Fibroblast of lung (primary cell): ENCODE measurements around the gene CDH6. TPM values are rescaled to one million over a fixed set of nuclear protein-coding genes. Genes with fewer than 3 reads are reported as not detected.
"Not testable (repeated sequence)": the region's sequence is repeated elsewhere in the genome, so short reads cannot be mapped to it uniquely, and the experiment has no call there.

Experiments used
- DNase-seq, 2 donors: peaks; one replicate each; pipeline versions ENCODE4 v3.0.0 to v3.0.0-alpha.2; 2010; ENCODE audit warnings: low read depth in 2 of 2
- H2AFZ ChIP-seq: 2 replicates; pipeline ENCODE4 v1.5.1; 2012; ENCODE audit warnings: low read length, control low read depth, inconsistent platforms
- H3K27ac ChIP-seq: 2 replicates; pipeline ENCODE4 v1.5.1; 2011; ENCODE audit warnings: low read length, control low read depth; ENCODE audit not compliant: insufficient read depth
- H3K27me3 ChIP-seq: 2 replicates; pipeline ENCODE4 v1.5.1; 2011; ENCODE audit warnings: mild to moderate bottlenecking, low read length; ENCODE audit not compliant: control insufficient read depth, insufficient read depth
- H3K36me3 ChIP-seq: 2 replicates; pipeline ENCODE4 v1.5.1; 2011; ENCODE audit warnings: low read length; ENCODE audit not compliant: control insufficient read depth, insufficient read depth
- H3K4me1 ChIP-seq: 2 replicates; pipeline ENCODE4 v1.5.1; 2011; ENCODE audit warnings: low read length; ENCODE audit not compliant: control insufficient read depth, insufficient read depth; ENCODE audit errors: extremely low read depth
- H3K4me2 ChIP-seq: 2 replicates; pipeline ENCODE4 v1.5.1; 2011; ENCODE audit warnings: low read length, control low read depth; ENCODE audit not compliant: insufficient read depth; ENCODE audit errors: extremely low read depth
- H3K4me3 ChIP-seq, 4 experiments: fragments of 200-600 bp in 1 of 4; sonication (generic) in 1 of 4; replicated peaks in 1 of 4; 2 replicates each; pipeline ENCODE4 v1.5.1; 2011 to 2016; ENCODE audit warnings: low read length in 4 of 4, low read depth in 3 of 4, mild to moderate bottlenecking in 3 of 4, control low read depth in 2 of 4, inconsistent platforms in 1 of 4, mixed read lengths in 1 of 4; ENCODE audit not compliant: insufficient read depth in 1 of 4; ENCODE audit errors: control extremely low read depth in 1 of 4
- H3K79me2 ChIP-seq: 2 replicates; pipeline ENCODE4 v1.5.1; 2012; ENCODE audit warnings: mild to moderate bottlenecking, low read length, inconsistent platforms; ENCODE audit not compliant: control insufficient read depth, insufficient read depth
- H3K9ac ChIP-seq: 2 replicates; pipeline ENCODE4 v1.5.1; 2011; ENCODE audit warnings: mild to moderate bottlenecking, low read length, control low read depth; ENCODE audit not compliant: insufficient read depth
- H3K9me3 ChIP-seq: 2 replicates; pipeline ENCODE4 v1.5.1; 2012; ENCODE audit warnings: low read depth, low read length; ENCODE audit not compliant: control insufficient read depth, insufficient read depth
- H4K20me1 ChIP-seq: 2 replicates; pipeline ENCODE4 v1.5.1; 2011; ENCODE audit warnings: low read length; ENCODE audit not compliant: control insufficient read depth, insufficient read depth; ENCODE audit errors: extremely low read depth
- CTCF ChIP-seq, 2 donors: IDR thresholded peaks in 1 of 2; conservative IDR thresholded peaks in 1 of 2; 1 replicate in 1 of 2; 2 replicates in 1 of 2; pipeline ENCODE4 v1.5.1; 2011 to 2012; ENCODE audit warnings: low read length in 2 of 2, control low read depth in 1 of 2, inconsistent platforms in 1 of 2, low read depth in 1 of 2, mild to moderate bottlenecking in 1 of 2
- EZH2 ChIP-seq: IDR thresholded peaks from 2 replicates; pipeline ENCODE4 v1.5.1; 2012; ENCODE audit warnings: low read length, control low read depth, mild to moderate bottlenecking; ENCODE audit errors: missing control alignments
- polyA plus RNA-seq, 2 donors: library from polyadenylated mRNA; depleted of rRNA in 1 of 2; stranded (reverse) in 1 of 2; unstranded in 1 of 2; fragments of >200 nt; gene quantifications; 2 replicates each; pipeline ENCODE4 v1.2.1, GENCODE V29; 2011 to 2012; ENCODE audit warnings: missing spikeins in 1 of 2
- total RNA-seq: library from RNA; depleted of rRNA; stranded (reverse); fragments of >200 nt; gene quantifications from 2 replicates; pipeline ENCODE4 v1.2.1, GENCODE V29; 2014

CDH6 gene
- total and polyA plus RNA-seq, 2 donors (not counting 1 experiment from before 2014, with no cell fraction given) = 10.4 to 18.8 TPM

GRCh38 chr5:31359839-31360238, 166.4 kb downstream of the CDH6 start:
- Histone ChIP-seq H2AFZ (no peak overlapping the region), H3K79me2 (no peaks in the 10 kb centered on the region), H3K4me3 (no peak overlapping the region), H3K27me3 (no peaks in the 10 kb centered on the region), H4K20me1 (no peaks in the 10 kb centered on the region), H3K9ac (no peak overlapping the region), H3K9me3 (no peaks in the 10 kb centered on the region), H3K4me2 (no peak overlapping the region), H3K36me3 (no peaks in the 10 kb centered on the region), H3K27ac (no peak overlapping the region), H3K4me1 (peaks cover 36% of the 10 kb centered on the region)
- DNase-seq = no peak
- TF ChIP-seq EZH2 (no peak), CTCF (conservative IDR thresholded peaks at IDR 0.05 in 1 of 2, IDR thresholded peaks at IDR 0.05 in 1 of 2; ENCODE audit: low read depth in 1 of 2, low read length in 2 of 2) (no peak)

GRCh38 chr5:31361234-31361633, 167.7 kb downstream of the CDH6 start:
- no peak overlapping the region for H3K9ac ChIP-seq
- DNase-seq = peak; percentile 63 to 76

DNA sequence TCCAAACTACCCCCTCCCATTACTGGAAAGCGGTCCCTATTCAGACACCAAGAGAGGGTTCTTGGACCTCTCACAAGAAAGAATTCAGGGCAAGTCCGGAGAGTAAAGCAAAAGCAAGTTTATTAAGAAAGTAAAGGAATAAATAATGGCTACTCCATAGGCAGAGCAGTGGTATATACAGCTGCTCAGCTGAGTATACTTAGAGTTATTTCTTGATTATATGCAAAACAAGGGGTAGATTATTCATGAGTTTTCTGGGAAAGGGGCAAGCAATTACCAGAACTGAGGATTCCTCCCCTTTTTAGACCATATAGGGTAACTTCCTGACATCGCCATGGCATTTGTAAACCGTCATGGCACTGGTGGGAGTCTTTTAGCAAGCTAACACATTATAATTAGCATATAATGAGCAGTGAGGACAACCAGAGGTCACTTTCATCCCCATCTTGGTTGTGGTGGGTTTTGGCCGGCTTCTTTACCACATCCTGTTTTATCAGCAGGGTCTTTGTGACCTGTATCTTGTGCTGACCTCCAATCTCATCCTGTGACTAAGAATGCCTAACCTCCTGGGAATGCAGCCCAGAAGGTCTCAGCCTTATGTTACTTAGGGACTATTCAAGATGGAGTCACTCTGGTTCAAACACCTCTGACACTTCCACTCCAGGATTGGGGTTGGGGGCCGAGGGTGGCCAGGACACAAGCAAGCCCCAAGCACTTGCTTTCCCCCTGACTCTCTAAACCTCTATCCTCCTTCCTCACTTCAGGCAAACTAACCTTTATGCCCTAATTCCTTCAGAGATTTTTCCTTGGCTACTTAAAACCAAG, 168.4 kb downstream of the CDH6 start:
- H3K9me3 ChIP-seq, H3K79me2 ChIP-seq, H3K27me3 ChIP-seq, H4K20me1 ChIP-seq, H3K9ac ChIP-seq, H3K4me2 ChIP-seq, H3K36me3 ChIP-seq, H3K4me3 ChIP-seq: not testable (repeated sequence)
- Histone ChIP-seq H3K4me1 (peaks cover 46% of the 10 kb centered on the region), H2AFZ (peak overlapping the region; percentile 76), H3K27ac (peak overlapping the region; percentile 84)
- peak in 1 of 2 donors; percentile 68 for DNase-seq

More at GRCh38 chr5:31361234-31361633, 167.7 kb downstream of the CDH6 start:
- Histone ChIP-seq H3K9me3 (no peaks in the 10 kb centered on the region), H3K79me2 (no peaks in the 10 kb centered on the region), H3K4me1 (peaks cover 41% of the 10 kb centered on the region), H2AFZ (peak overlapping the region; percentile 76), H3K27ac (peak overlapping the region; percentile 84), H3K4me2 (no peak overlapping the region), H3K4me3 (no peak overlapping the region), H4K20me1 (no peaks in the 10 kb centered on the region), H3K36me3 (no peaks in the 10 kb centered on the region), H3K27me3 (no peaks in the 10 kb centered on the region)
- TF ChIP-seq EZH2 = no peak
- no peak for TF ChIP-seq CTCF (conservative IDR thresholded peaks at IDR 0.05 in 1 of 2, IDR thresholded peaks at IDR 0.05 in 1 of 2; ENCODE audit: low read depth in 1 of 2, low read length in 2 of 2)
